DOHH2 (cell line): Measurements from ENCODE around the gene CEP20.

ENCODE experiments used
- H3F3A ChIP-seq: fragments of 200-600 bp; sonication (generic), shearing (Covaris generic); 2 replicates; pipeline ENCODE4 v1.6.0; 2016; ENCODE audit warnings: antibody characterized with exemption, mild to moderate bottlenecking; ENCODE audit not compliant: control insufficient read depth, insufficient read depth
- H3K27ac ChIP-seq: fragments of 200-600 bp; sonication (generic); 2 replicates; pipeline ENCODE4 v1.5.1; 2014; ENCODE audit warnings: low read depth, mild to moderate bottlenecking, low read length, moderate library complexity
- H3K27me3 ChIP-seq: fragments of 200-600 bp; sonication (generic); 2 replicates; pipeline ENCODE4 v1.6.1; 2014; ENCODE audit warnings: mild to moderate bottlenecking, low read length, mixed read lengths; ENCODE audit not compliant: control insufficient read depth
- H3K36me3 ChIP-seq: fragments of 200-600 bp; sonication (generic); 2 replicates; pipeline ENCODE4 v1.6.1; 2014; ENCODE audit warnings: mild to moderate bottlenecking, low read length, moderate library complexity, mixed read lengths; ENCODE audit not compliant: control insufficient read depth
- H3K4me1 ChIP-seq: fragments of 200-600 bp; sonication (generic); 2 replicates; pipeline ENCODE4 v1.6.1; 2014; ENCODE audit warnings: mild to moderate bottlenecking, low read length, mixed read lengths; ENCODE audit not compliant: control insufficient read depth
- H3K4me2 ChIP-seq: fragments of 200-600 bp; sonication (generic); 2 replicates; pipeline ENCODE4 v1.6.0; 2014; ENCODE audit warnings: mild to moderate bottlenecking, low read length, moderate library complexity
- H3K4me3 ChIP-seq: fragments of 200-600 bp; sonication (generic); 2 replicates; pipeline ENCODE4 v1.5.1; 2014; ENCODE audit warnings: mild to moderate bottlenecking, low read length, mixed read lengths
- H3K79me2 ChIP-seq: fragments of 200-600 bp; sonication (generic); 2 replicates; pipeline ENCODE4 v1.6.1; 2014; ENCODE audit warnings: mild to moderate bottlenecking, low read length, mixed read lengths; ENCODE audit not compliant: control insufficient read depth
- H3K9me2 ChIP-seq: fragments of 200-600 bp; sonication (generic); replicated peaks from 2 replicates; pipeline ENCODE4 v1.6.1; 2014; ENCODE audit warnings: mild to moderate bottlenecking, low read length, mixed read lengths; ENCODE audit not compliant: control insufficient read depth
- H3K9me3 ChIP-seq: fragments of 200-600 bp; sonication (generic); 2 replicates; pipeline ENCODE4 v1.6.1; 2014; ENCODE audit warnings: antibody characterized with exemption, low read length, mixed read lengths; ENCODE audit not compliant: control insufficient read depth, insufficient read depth
- H4K20me1 ChIP-seq: fragments of 200-600 bp; sonication (generic); 2 replicates; pipeline ENCODE4 v1.6.0; 2014; ENCODE audit warnings: low read depth, mild to moderate bottlenecking, antibody characterized with exemption, low read length, moderate library complexity; ENCODE audit not compliant: control insufficient read depth, insufficient read depth
- EZH2phosphoT487 ChIP-seq: fragments of 200-600 bp; sonication (generic); IDR thresholded peaks from 2 replicates; pipeline ENCODE4 v1.6.1; 2017; ENCODE audit warnings: borderline replicate concordance, mild to moderate bottlenecking, antibody characterized with exemption, low read length, moderate library complexity, mixed read lengths
- TF ChIP-seq, protein P1 (sequence below): fragments of 200-600 bp; sonication (generic); IDR thresholded peaks from one replicate; pipeline ENCODE4 v1.5.1; 2014; ENCODE audit warnings: antibody characterized with exemption, mild to moderate bottlenecking, low read depth, low read length; ENCODE audit not compliant: poor library complexity, severe bottlenecking

Gene CEP20

DNA sequence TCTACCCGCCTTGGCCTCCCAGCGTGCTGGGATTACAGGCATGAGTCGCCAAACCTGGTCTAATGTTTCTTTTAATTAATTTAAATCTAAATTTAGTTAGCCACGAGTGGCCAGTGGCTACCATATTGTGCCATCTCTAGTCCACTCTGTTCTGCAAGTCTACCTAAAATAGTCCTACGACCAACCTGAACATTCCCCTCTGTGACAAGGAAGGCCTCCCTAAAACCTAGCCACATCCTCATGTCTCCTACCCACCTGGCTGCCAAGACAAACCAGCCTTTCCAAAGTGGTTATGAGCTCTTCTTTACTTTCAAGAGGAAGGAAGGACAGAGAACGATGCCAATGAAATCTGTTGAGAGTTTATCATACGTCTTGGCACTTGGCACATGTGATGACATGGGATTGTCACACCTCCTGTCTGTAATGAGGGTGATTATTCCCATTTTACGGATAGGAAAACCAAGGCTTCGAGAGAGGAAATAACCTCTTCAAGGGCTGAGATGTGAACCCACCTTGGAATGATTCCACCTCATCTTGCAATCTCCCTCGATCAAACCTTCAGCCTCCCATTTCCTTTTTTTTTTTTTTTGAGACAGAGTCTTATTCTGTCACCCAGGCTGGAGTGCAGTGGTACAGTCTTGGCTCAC, 51.3 kb downstream of the CEP20 start:
- Histone ChIP-seq H3K9me3 (no peaks in the 10 kb centered on the region), H3K4me2 (no peak overlapping the region), H3K4me3 (no peak overlapping the region), H3K27ac (no peak overlapping the region), H3K27me3 (no peaks in the 10 kb centered on the region), H3K4me1 (peaks cover 4% of the 10 kb centered on the region; the same call in 1 of the 2 replicates), H4K20me1 (no peaks in the 10 kb centered on the region), H3K36me3 (no peaks in the 10 kb centered on the region), H3F3A (no peaks in the 10 kb centered on the region), H3K9me2 (no peaks in the 10 kb centered on the region), H3K79me2 (no peaks in the 10 kb centered on the region)
- no peak for TF ChIP-seq EZH2phosphoT487
- TF ChIP-seq, protein P1, sequence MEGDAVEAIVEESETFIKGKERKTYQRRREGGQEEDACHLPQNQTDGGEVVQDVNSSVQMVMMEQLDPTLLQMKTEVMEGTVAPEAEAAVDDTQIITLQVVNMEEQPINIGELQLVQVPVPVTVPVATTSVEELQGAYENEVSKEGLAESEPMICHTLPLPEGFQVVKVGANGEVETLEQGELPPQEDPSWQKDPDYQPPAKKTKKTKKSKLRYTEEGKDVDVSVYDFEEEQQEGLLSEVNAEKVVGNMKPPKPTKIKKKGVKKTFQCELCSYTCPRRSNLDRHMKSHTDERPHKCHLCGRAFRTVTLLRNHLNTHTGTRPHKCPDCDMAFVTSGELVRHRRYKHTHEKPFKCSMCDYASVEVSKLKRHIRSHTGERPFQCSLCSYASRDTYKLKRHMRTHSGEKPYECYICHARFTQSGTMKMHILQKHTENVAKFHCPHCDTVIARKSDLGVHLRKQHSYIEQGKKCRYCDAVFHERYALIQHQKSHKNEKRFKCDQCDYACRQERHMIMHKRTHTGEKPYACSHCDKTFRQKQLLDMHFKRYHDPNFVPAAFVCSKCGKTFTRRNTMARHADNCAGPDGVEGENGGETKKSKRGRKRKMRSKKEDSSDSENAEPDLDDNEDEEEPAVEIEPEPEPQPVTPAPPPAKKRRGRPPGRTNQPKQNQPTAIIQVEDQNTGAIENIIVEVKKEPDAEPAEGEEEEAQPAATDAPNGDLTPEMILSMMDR = no peak

DNA sequence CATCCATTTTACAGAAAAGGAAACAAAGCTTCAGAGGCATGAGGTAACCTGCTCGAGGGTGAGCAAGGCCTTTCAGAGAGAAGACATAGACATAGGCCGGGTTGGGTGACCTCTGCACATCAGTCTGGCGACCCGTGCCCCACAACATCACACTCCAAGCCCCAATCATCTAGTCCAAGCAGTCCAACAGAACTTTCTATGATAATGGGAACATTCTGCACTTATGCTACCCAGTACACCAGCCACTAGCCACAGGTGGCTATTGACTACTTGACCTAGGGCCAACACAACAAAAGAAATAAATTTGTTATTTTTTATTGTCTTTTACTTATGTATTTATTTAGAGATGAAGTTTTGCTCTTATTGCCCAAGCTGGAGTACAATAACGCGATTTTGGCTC, 52.3 kb downstream of the CEP20 start:
- H3K4me2 ChIP-seq = no peak overlapping the region
- peaks cover 14% of the 10 kb centered on the region for H3K4me1 ChIP-seq
- no peak overlapping the region for H3K27ac ChIP-seq
- no peak overlapping the region for H3K4me3 ChIP-seq
- no peaks in the 10 kb centered on the region for H3K36me3 ChIP-seq
- no peak for TF ChIP-seq EZH2phosphoT487
- TF ChIP-seq, protein P1 = no peak
- H3K27me3 ChIP-seq = no peaks in the 10 kb centered on the region
- H3K79me2 ChIP-seq = no peaks in the 10 kb centered on the region
- H4K20me1 ChIP-seq = no peaks in the 10 kb centered on the region
- no peaks in the 10 kb centered on the region for H3K9me2 ChIP-seq
- no peaks in the 10 kb centered on the region for H3K9me3 ChIP-seq
- H3F3A ChIP-seq = no peaks in the 10 kb centered on the region

DNA sequence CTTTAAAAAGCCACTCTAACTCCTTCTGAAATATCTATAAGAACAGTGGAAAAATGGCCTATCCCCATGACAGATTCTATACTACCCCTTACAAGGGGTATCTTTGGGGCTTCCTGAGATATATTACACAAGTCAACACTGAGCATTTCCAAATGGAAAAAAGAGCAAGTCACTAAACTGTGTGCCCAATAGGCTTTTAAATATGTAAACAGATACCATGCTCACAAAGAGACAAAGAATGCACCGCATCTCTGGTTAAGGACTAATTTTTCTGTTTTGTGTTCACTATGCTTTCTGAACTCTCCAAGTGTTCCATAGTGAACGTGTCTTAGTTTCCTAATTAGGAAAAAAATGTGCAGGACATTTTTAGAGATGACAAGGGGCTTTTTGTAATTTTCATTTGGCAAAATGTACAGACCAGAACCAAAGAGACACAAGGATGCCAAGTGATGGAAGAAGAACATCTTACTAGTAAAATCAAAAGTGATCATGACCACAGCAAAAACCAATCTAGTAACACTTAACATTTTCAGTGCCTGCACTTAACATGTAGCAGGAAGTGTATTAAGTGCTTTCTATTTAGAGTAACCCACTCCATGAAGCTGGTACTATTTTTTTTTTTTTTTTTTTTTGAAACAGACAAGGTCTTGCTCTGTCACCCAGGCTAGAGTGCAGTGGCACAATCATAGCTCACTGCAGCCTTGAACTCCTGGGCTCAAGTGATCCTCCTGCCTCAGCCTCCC, 53.1 kb downstream of the CEP20 start:
- peaks cover 18% of the 10 kb centered on the region for H3K4me1 ChIP-seq
- no peak overlapping the region for H3K4me3 ChIP-seq
- H3K79me2 ChIP-seq = no peaks in the 10 kb centered on the region
- no peaks in the 10 kb centered on the region for H3K9me3 ChIP-seq
- no peaks in the 10 kb centered on the region for H3F3A ChIP-seq
- no peaks in the 10 kb centered on the region for H4K20me1 ChIP-seq
- no peak overlapping the region for H3K27ac ChIP-seq
- no peaks in the 10 kb centered on the region for H3K9me2 ChIP-seq
- no peak for TF ChIP-seq EZH2phosphoT487
- TF ChIP-seq, protein P1 = no peak
- no peak overlapping the region for H3K4me2 ChIP-seq
- no peaks in the 10 kb centered on the region for H3K27me3 ChIP-seq
- H3K36me3 ChIP-seq = no peaks in the 10 kb centered on the region
